ENCODE measurements around the gene APLP2.

GRCh38 chr11:130099356-130099755 lies 29.7 kb downstream of the APLP2 start:
- TF ChIP-seq EP300 (IDR thresholded peaks at IDR 0.05; ENCODE audit: borderline replicate concordance): no peak
- no peak for TF ChIP-seq TAF1 (IDR thresholded peaks at IDR 0.05; ENCODE audit: low read depth)
- no peak for TF ChIP-seq MAX (IDR thresholded peaks at IDR 0.05)
- TF ChIP-seq, protein P1, sequence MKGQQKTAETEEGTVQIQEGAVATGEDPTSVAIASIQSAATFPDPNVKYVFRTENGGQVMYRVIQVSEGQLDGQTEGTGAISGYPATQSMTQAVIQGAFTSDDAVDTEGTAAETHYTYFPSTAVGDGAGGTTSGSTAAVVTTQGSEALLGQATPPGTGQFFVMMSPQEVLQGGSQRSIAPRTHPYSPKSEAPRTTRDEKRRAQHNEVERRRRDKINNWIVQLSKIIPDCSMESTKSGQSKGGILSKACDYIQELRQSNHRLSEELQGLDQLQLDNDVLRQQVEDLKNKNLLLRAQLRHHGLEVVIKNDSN (IDR thresholded peaks at IDR 0.05): no peak
- TF ChIP-seq REST (IDR thresholded peaks at IDR 0.05; ENCODE audit: low read depth): no peak

Data from Ishikawa (cell line).